Lung (tissue), 12 donors: ENCODE results near the gene LCN12. TPM values are rescaled to one million over a fixed set of nuclear protein-coding genes. Genes with fewer than 3 reads are reported as not detected.

Experiments
- ATAC-seq: fragments of 200-7000 bp; cut with Tn5 transposase; one replicate; pipeline ENCODE4 v1.9.1; 2020; ENCODE audit warnings: moderate number of reproducible peaks; ENCODE audit not compliant: insufficient read depth, low FRiP score
- DNase-seq, 3 donors: peaks; one replicate each; pipeline ENCODE4 v3.0.0-alpha.2; 2013 to 2017
- H3K27ac ChIP-seq, 2 donors: one replicate each; pipeline ENCODE4 v1.5.1; 2013; ENCODE audit warnings: mild to moderate bottlenecking in 2 of 2, moderate library complexity in 2 of 2, control low read depth in 1 of 2, inconsistent platforms in 1 of 2, low read depth in 1 of 2, low read length in 1 of 2
- H3K27me3 ChIP-seq, 3 donors: one replicate each; pipeline ENCODE4 v1.5.1; 2013; ENCODE audit warnings: low read length in 2 of 3; ENCODE audit not compliant: control insufficient read depth in 3 of 3, insufficient read depth in 3 of 3
- H3K36me3 ChIP-seq, 4 donors: one replicate each; pipeline ENCODE4 v1.5.1; 2013; ENCODE audit warnings: low read length in 4 of 4, mild to moderate bottlenecking in 1 of 4, moderate library complexity in 1 of 4; ENCODE audit not compliant: control insufficient read depth in 4 of 4, insufficient read depth in 4 of 4
- H3K4me1 ChIP-seq, 5 donors: one replicate each; pipeline ENCODE4 v1.5.1; 2013; ENCODE audit warnings: low read length in 5 of 5, mild to moderate bottlenecking in 2 of 5, moderate library complexity in 1 of 5; ENCODE audit not compliant: control insufficient read depth in 5 of 5, insufficient read depth in 5 of 5
- H3K4me3 ChIP-seq: one replicate; pipeline ENCODE4 v1.5.1; 2013; ENCODE audit warnings: mild to moderate bottlenecking, control low read depth, moderate library complexity
- H3K9ac ChIP-seq, 2 donors: one replicate each; pipeline ENCODE4 v1.5.1; 2013; ENCODE audit warnings: low read length in 2 of 2, control low read depth in 1 of 2; ENCODE audit not compliant: insufficient read depth in 1 of 2
- H3K9me3 ChIP-seq, 4 donors: one replicate each; pipeline ENCODE4 v1.5.1; 2013; ENCODE audit warnings: low read length in 3 of 4, mild to moderate bottlenecking in 1 of 4, moderate library complexity in 1 of 4; ENCODE audit not compliant: control insufficient read depth in 4 of 4, insufficient read depth in 3 of 4
- WGBS, 2 donors: extraction: QIAGEN DNeasy Blood & Tissue Kit; methylation state at CpG; one replicate each; pipeline ENCODE4 v1.1.7; 2013; 5-methylcytosine and 5-hydroxymethylcytosine counted together
- polyA plus RNA-seq, 2 donors: library from polyadenylated mRNA; stranded (reverse); fragments of 200-250 nt; gene quantifications; one replicate each; pipeline ENCODE4 v1.2.1, GENCODE V29; 2013
- total RNA-seq, 2 donors: library from RNA; depleted of rRNA in 1 of 2; stranded (reverse); fragments of >200 nt in 1 of 2; gene quantifications; one replicate each; pipeline ENCODE4 v1.2.1, GENCODE V29; 2014 to 2021
- TF ChIP-seq, protein P1 (sequence below): IDR thresholded peaks from 2 replicates; pipeline ENCODE4 v1.5.1; 2012; ENCODE audit warnings: mild to moderate bottlenecking; ENCODE audit errors: control extremely low read depth, extremely low read depth
- donor health status: control.
- donor health status: control.
- donor health status: Bipolar disorder and iron deficiency.
- donor health status: healthy.
- donor health status: DM: yes; HTN: yes; CAD: no.

The LCN12 gene
- total and polyA plus RNA-seq, 4 donors: 0.35 to 6.3 (median 3.2) TPM

GRCh38 chr9:136940526-136941230 lies 11.4 kb upstream of the LCN12 start:
- no peak for DNase-seq
- TF ChIP-seq, protein P1, sequence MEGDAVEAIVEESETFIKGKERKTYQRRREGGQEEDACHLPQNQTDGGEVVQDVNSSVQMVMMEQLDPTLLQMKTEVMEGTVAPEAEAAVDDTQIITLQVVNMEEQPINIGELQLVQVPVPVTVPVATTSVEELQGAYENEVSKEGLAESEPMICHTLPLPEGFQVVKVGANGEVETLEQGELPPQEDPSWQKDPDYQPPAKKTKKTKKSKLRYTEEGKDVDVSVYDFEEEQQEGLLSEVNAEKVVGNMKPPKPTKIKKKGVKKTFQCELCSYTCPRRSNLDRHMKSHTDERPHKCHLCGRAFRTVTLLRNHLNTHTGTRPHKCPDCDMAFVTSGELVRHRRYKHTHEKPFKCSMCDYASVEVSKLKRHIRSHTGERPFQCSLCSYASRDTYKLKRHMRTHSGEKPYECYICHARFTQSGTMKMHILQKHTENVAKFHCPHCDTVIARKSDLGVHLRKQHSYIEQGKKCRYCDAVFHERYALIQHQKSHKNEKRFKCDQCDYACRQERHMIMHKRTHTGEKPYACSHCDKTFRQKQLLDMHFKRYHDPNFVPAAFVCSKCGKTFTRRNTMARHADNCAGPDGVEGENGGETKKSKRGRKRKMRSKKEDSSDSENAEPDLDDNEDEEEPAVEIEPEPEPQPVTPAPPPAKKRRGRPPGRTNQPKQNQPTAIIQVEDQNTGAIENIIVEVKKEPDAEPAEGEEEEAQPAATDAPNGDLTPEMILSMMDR: no peak
- peaks cover 0 to 2% (median 0%) of the 10 kb centered on the region in 4 donors for H3K9me3 ChIP-seq
- H3K27ac ChIP-seq: peak overlapping the region in 1 of 2 donors; percentile 88
- peaks cover 0 to 18% (median 6%) of the 10 kb centered on the region in 5 donors for H3K4me1 ChIP-seq
- H3K27me3 ChIP-seq: no peaks in the 10 kb centered on the region
- H3K36me3 ChIP-seq: peaks cover 6 to 39% (median 21%) of the 10 kb centered on the region in 4 donors
- 95 to 97% methylated on average over 42 of the region's 42 CpGs for WGBS, 2 donors
- ATAC-seq: no peak
- H3K9ac ChIP-seq: no peak overlapping the region
- no peak overlapping the region for H3K4me3 ChIP-seq

GRCh38 chr9:136941231-136942111 lies 10.6 kb upstream of the LCN12 start:
- DNase-seq (no peak), ATAC-seq (no peak)
- Histone ChIP-seq H3K27ac (no peak overlapping the region), H3K9me3 (peaks cover 0 to 2% (median 0%) of the 10 kb centered on the region in 4 donors), H3K27me3 (no peaks in the 10 kb centered on the region), H3K4me1 (peaks cover 0 to 18% (median 6%) of the 10 kb centered on the region in 5 donors), H3K36me3 (peaks cover 6 to 39% (median 21%) of the 10 kb centered on the region in 4 donors), H3K4me3 (no peak overlapping the region), H3K9ac (no peak overlapping the region)
- WGBS, 2 donors: 97% methylated on average over 54 to 55 of the region's 55 CpGs
- TF ChIP-seq, protein P1: no peak

- TF ChIP-seq, protein P1: no peak
- 96% methylated on average over 55 to 60 of the region's 60 CpGs for WGBS, 2 donors
- Histone ChIP-seq H3K4me3 (no peak overlapping the region), H3K27ac (no peak overlapping the region), H3K27me3 (no peaks in the 10 kb centered on the region), H3K9me3 (peaks cover 0 to 2% (median 0%) of the 10 kb centered on the region in 4 donors), H3K4me1 (peaks cover 0 to 20% (median 10%) of the 10 kb centered on the region in 5 donors), H3K9ac (no peak overlapping the region), H3K36me3 (peaks cover 6 to 39% (median 21%) of the 10 kb centered on the region in 4 donors)
- DNase-seq (no peak), ATAC-seq (no peak)
Measured at GRCh38 chr9:136942112-136942880, 9.8 kb upstream of the LCN12 start.
